Panc1 (cell line): Measurements from ENCODE around the gene GOLGA6L7. TPM values are rescaled to one million over a fixed set of nuclear protein-coding genes. Genes with fewer than 3 reads are reported as not detected.
"Not testable (repeated sequence)": the region's sequence is repeated elsewhere in the genome, so short reads cannot be mapped to it uniquely, and the experiment has no call there.

Experiments used
- ATAC-seq: fragments of 200-7000 bp; cut with Tn5 transposase; 2 replicates; pipeline ENCODE4 v1.9.1; 2020; ENCODE audit warnings: mild to moderate bottlenecking, moderate library complexity
- BruUV-seq: library from RNA; stranded (reverse); fragments of 400-500 nt; replicated peaks from 2 replicates; lab custom pipeline; 2021; lab: Mats Ljungman, UMichigan
- CTCF ChIA-PET: fragments of 300-600 bp; sonication (Branson Sonifier 250); formaldehyde crosslinking; loops from one replicate; lab custom pipeline; 2022; ENCODE audit warnings: antibody characterized with exemption; lab: Charles Lee
- POLR2A ChIA-PET: fragments of 300-600 bp; sonication (Branson Sonifier 250); formaldehyde crosslinking; loops from one replicate; lab custom pipeline; 2022; ENCODE audit warnings: antibody characterized with exemption; lab: Charles Lee
- DNase-seq: peaks from one replicate; pipeline ENCODE4 v3.0.0-alpha.2; 2010; ENCODE audit warnings: low read depth, low spot score
- H3K27ac ChIP-seq: 2 replicates; pipeline ENCODE4 v1.5.1; 2011; ENCODE audit warnings: mild to moderate bottlenecking, low read length, inconsistent platforms
- H3K27me3 ChIP-seq: fragments of 200-500 bp; sonication (Bioruptor generic); 2 replicates; pipeline ENCODE4 v1.6.0; 2014; ENCODE audit warnings: low read length, inconsistent platforms; ENCODE audit not compliant: control insufficient read depth, insufficient read depth
- H3K36me3 ChIP-seq: fragments of 200-500 bp; sonication (Bioruptor generic); 2 replicates; pipeline ENCODE4 v1.5.1; 2014; ENCODE audit warnings: inconsistent platforms, mild to moderate bottlenecking, low read length, moderate library complexity; ENCODE audit not compliant: control insufficient read depth, insufficient read depth
- H3K4me1 ChIP-seq: 2 replicates; pipeline ENCODE4 v1.5.1; 2011; ENCODE audit warnings: inconsistent platforms, mild to moderate bottlenecking, low read length, moderate library complexity; ENCODE audit not compliant: control insufficient read depth, insufficient read depth
- H3K4me3 ChIP-seq, 2 experiments: 2 replicates each; pipeline ENCODE4 v1.5.1; 2011 to 2012; ENCODE audit warnings: low read depth in 2 of 2, low read length in 2 of 2, mild to moderate bottlenecking in 2 of 2, inconsistent platforms in 1 of 2, moderate library complexity in 1 of 2
- H3K9me3 ChIP-seq: fragments of 200-500 bp; sonication (Bioruptor generic); 2 replicates; pipeline ENCODE4 v1.5.1; 2014; ENCODE audit warnings: low read depth, mild to moderate bottlenecking, inconsistent platforms, low read length, moderate library complexity; ENCODE audit not compliant: control insufficient read depth, insufficient read depth
- in situ Hi-C: cut with HindIII; loops from 2 replicates; pipeline ENCODE4 v1.10.0; 2016; ENCODE audit warnings: low sequenced_read_pairs, low pct_unique_long_range_greater_than_20kb
- intact Hi-C: fragments of 100-400 bp; cut with micrococcal nuclease; formaldehyde crosslinking; loops from one replicate; pipeline ENCODE4 v1.10.0; 2022; ENCODE audit not compliant: unreplicated experiment
- total RNA-seq: library from RNA; stranded (reverse); gene quantifications from one replicate; pipeline ENCODE4 v1.2.1, GENCODE V29; 2021; ENCODE audit not compliant: unreplicated experiment

GOLGA6L7 gene
- total RNA-seq, 1 experiment from 2014 or later: not detected

- H3K36me3 ChIP-seq, H3K27ac ChIP-seq, H3K9me3 ChIP-seq, in situ Hi-C loops, intact Hi-C loops, DNase-seq, CTCF ChIA-PET, H3K4me1 ChIP-seq, H3K4me3 ChIP-seq, ATAC-seq, BruUV-seq, POLR2A ChIA-PET, H3K27me3 ChIP-seq: not testable (repeated sequence)
Measured at GRCh38 chr15:28847959-28848358, 485 bp downstream of the GOLGA6L7 start.

GRCh38 chr15:28847247-28847646 is 1.2 kb downstream of the GOLGA6L7 start:
- intact Hi-C loops, H3K27ac ChIP-seq, ATAC-seq, POLR2A ChIA-PET, H3K36me3 ChIP-seq, BruUV-seq, in situ Hi-C loops, H3K4me3 ChIP-seq, H3K27me3 ChIP-seq, H3K9me3 ChIP-seq, DNase-seq, H3K4me1 ChIP-seq, CTCF ChIA-PET: not testable (repeated sequence)

- in situ Hi-C loops, H3K4me1 ChIP-seq, H3K36me3 ChIP-seq, H3K27me3 ChIP-seq, intact Hi-C loops, CTCF ChIA-PET, ATAC-seq, DNase-seq, BruUV-seq, H3K27ac ChIP-seq, POLR2A ChIA-PET, H3K9me3 ChIP-seq, H3K4me3 ChIP-seq: not testable (repeated sequence)
Measured at GRCh38 chr15:28844147-28844546, 4.3 kb downstream of the GOLGA6L7 start.

- POLR2A ChIA-PET, intact Hi-C loops, H3K9me3 ChIP-seq, H3K27ac ChIP-seq, H3K4me1 ChIP-seq, CTCF ChIA-PET, BruUV-seq, H3K36me3 ChIP-seq, H3K27me3 ChIP-seq, ATAC-seq, DNase-seq, H3K4me3 ChIP-seq, in situ Hi-C loops: not testable (repeated sequence)
Measured at GRCh38 chr15:28843520-28843919, 4.9 kb downstream of the GOLGA6L7 start.

GRCh38 chr15:28842210-28842609 is 6.2 kb downstream of the GOLGA6L7 start:
- H3K4me1 ChIP-seq, H3K27ac ChIP-seq, in situ Hi-C loops, POLR2A ChIA-PET, DNase-seq, ATAC-seq, CTCF ChIA-PET, H3K27me3 ChIP-seq, H3K4me3 ChIP-seq, intact Hi-C loops, H3K9me3 ChIP-seq, H3K36me3 ChIP-seq, BruUV-seq: not testable (repeated sequence)

GRCh38 chr15:28840285-28840684 is 8.2 kb downstream of the GOLGA6L7 start:
- in situ Hi-C loops, H3K27me3 ChIP-seq, ATAC-seq, BruUV-seq, DNase-seq, POLR2A ChIA-PET, H3K36me3 ChIP-seq, CTCF ChIA-PET, H3K4me3 ChIP-seq, H3K27ac ChIP-seq, intact Hi-C loops, H3K4me1 ChIP-seq, H3K9me3 ChIP-seq: not testable (repeated sequence)

GRCh38 chr15:28834957-28835585 is 13.4 kb downstream of the GOLGA6L7 start:
- CTCF ChIA-PET, in situ Hi-C loops: not testable (repeated sequence)

More at GRCh38 chr15:28834957-28835585, 13.4 kb downstream of the GOLGA6L7 start:
- H3K27me3 ChIP-seq, intact Hi-C loops, H3K36me3 ChIP-seq, H3K27ac ChIP-seq, BruUV-seq, DNase-seq, ATAC-seq, H3K4me1 ChIP-seq, H3K9me3 ChIP-seq, POLR2A ChIA-PET, H3K4me3 ChIP-seq: not testable (repeated sequence)
